T-cell (primary cell): Measurements from ENCODE around the gene THAP4. TPM values are rescaled to one million over a fixed set of nuclear protein-coding genes. Genes with fewer than 3 reads are reported as not detected.

Experiments
- ATAC-seq, 4 experiments: fragments of 200-7000 bp in 3 of 4; fragments of 150-1000 bp in 1 of 4; cut with Tn5 transposase; replicated peaks in 1 of 4; 1 replicate in 3 of 4; 2 replicates in 1 of 4; pipeline ENCODE4 v1.10.0; 2021; ENCODE audit warnings: moderate library complexity in 3 of 4, mild to moderate bottlenecking in 2 of 4, moderate number of reproducible peaks in 1 of 4
- CTCF ChIA-PET, 2 donors: fragments of 300-600 bp; sonication (Branson Sonifier 250); formaldehyde crosslinking; loops; one replicate each; lab custom pipeline; 2022; ENCODE audit warnings: antibody characterized with exemption in 2 of 2; lab: Charles Lee
- POLR2A ChIA-PET, 2 donors: fragments of 300-600 bp; sonication (Branson Sonifier 250); formaldehyde crosslinking; loops; one replicate each; lab custom pipeline; 2022; ENCODE audit warnings: antibody characterized with exemption in 2 of 2; lab: Charles Lee
- DNase-seq, 35 experiments: peaks; one replicate each; pipeline versions ENCODE4 v3.0.0 to v3.0.0-alpha.2; 2013 to 2023
- H3K27ac ChIP-seq: one replicate; pipeline ENCODE4 v1.5.1; 2013; ENCODE audit warnings: low read length
- H3K27me3 ChIP-seq, 2 experiments: replicated peaks in 1 of 2; 1 replicate in 1 of 2; 2 replicates in 1 of 2; pipeline versions ENCODE4 v1.6.1 to v1.7.0; 2013; ENCODE audit warnings: low read length in 1 of 2, mixed read lengths in 1 of 2; ENCODE audit not compliant: control insufficient read depth in 2 of 2, insufficient read depth in 2 of 2; ENCODE audit errors: extremely low read depth in 1 of 2
- H3K36me3 ChIP-seq, 2 donors: 1 replicate in 1 of 2; 2 replicates in 1 of 2; pipeline versions ENCODE4 v1.6.1 to v1.7.0; 2013; ENCODE audit warnings: low read length in 1 of 2; ENCODE audit not compliant: control insufficient read depth in 2 of 2, insufficient read depth in 1 of 2; ENCODE audit errors: extremely low read depth in 1 of 2
- H3K4me1 ChIP-seq, 2 experiments: 1 replicate in 1 of 2; 2 replicates in 1 of 2; pipeline versions ENCODE4 v1.6.1 to v1.7.0; 2013; ENCODE audit warnings: low read length in 2 of 2, mixed read lengths in 1 of 2; ENCODE audit not compliant: insufficient read depth in 2 of 2, control insufficient read depth in 1 of 2; ENCODE audit errors: extremely low read depth in 1 of 2
- H3K4me3 ChIP-seq, 2 donors: 1 replicate in 1 of 2; 2 replicates in 1 of 2; pipeline versions ENCODE4 v1.5.1 to v1.7.0; 2013; ENCODE audit warnings: mild to moderate bottlenecking in 2 of 2, low read length in 1 of 2, moderate library complexity in 1 of 2; ENCODE audit not compliant: control insufficient read depth in 1 of 2; ENCODE audit errors: extremely low read depth in 1 of 2
- H3K9me3 ChIP-seq: 2 replicates; pipeline ENCODE4 v1.7.0; 2013
- H3K27ac Mint-ChIP-seq, 2 donors: one replicate each; pipeline ENCODE4 v1.8.0; 2020 to 2021; ENCODE audit warnings: mild to moderate bottlenecking in 2 of 2, mixed read lengths in 2 of 2
- H3K27me3 Mint-ChIP-seq, 2 donors: one replicate each; pipeline ENCODE4 v1.8.0; 2021 to 2022; ENCODE audit warnings: mixed read lengths in 2 of 2
- H3K36me3 Mint-ChIP-seq: one replicate; pipeline ENCODE4 v1.8.0; 2021; ENCODE audit warnings: mixed read lengths
- H3K4me1 Mint-ChIP-seq, 3 donors: one replicate each; pipeline ENCODE4 v1.8.0; 2020 to 2022; ENCODE audit warnings: mixed read lengths in 3 of 3, mild to moderate bottlenecking in 1 of 3
- H3K4me3 Mint-ChIP-seq, 3 donors: one replicate each; pipeline ENCODE4 v1.8.0; 2020 to 2022; ENCODE audit warnings: mild to moderate bottlenecking in 3 of 3, mixed read lengths in 3 of 3, moderate library complexity in 3 of 3
- H3K9me3 Mint-ChIP-seq, 3 donors: one replicate each; pipeline ENCODE4 v1.8.0; 2020 to 2022; ENCODE audit warnings: mixed read lengths in 3 of 3
- WGBS: methylation state at CpG from one replicate; pipeline ENCODE4 v1.1.5; 2013; ENCODE audit warnings: missing lambda C conversion rate; ENCODE audit not compliant: insufficient coverage; 5-methylcytosine and 5-hydroxymethylcytosine counted together
- total RNA-seq, 35 experiments: library from RNA in 6 of 35; stranded (reverse) in 6 of 35; fragments of 120-200 nt in 1 of 35; gene quantifications; one replicate each; pipeline versions ENCODE4 v1.2.1 to v1.2.4 and lab custom pipeline; 2013 to 2026

Gene THAP4
- total RNA-seq, 5 donors from 2014 or later (not counting 1 experiment from before 2014, with no cell fraction given): 27.3 to 34.5 (median 29.7) TPM

DNA sequence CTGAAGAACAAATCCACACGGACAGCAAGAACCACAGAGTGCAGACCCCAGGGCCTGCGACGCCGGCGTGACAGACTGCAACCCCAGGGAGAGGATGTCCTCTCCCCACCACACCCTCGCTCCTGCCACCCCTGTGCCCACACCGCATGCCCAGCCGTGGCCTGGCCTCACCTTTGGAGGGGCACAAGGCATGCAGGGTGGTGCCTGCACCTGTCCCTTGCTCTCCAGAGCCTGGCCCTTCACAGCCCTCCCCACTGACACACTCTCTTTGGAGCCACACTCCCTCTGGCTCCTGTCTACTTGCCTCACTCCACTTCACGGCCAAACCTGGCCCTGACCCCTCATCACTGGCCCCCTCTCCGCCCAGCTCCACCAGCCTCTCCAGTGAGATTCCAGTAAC is 9.3 kb downstream of the THAP4 start:
- ChIA-PET CTCF (no interaction called here), POLR2A (no interaction called here)
- no peaks in the 10 kb centered on the region for H3K9me3 ChIP-seq
- WGBS: 89% methylated on average over 4 of the region's 10 CpGs
- ATAC-seq (peak in 1 of 4 experiments; percentile 17), DNase-seq (no peak)
- no peaks in the 10 kb centered on the region for H3K27me3 ChIP-seq
- no peaks in the 10 kb centered on the region for H3K4me1 ChIP-seq
- Mint-ChIP-seq H3K27me3 (no peaks in the 10 kb centered on the region), H3K9me3 (no peaks in the 10 kb centered on the region), H3K4me1 (peaks cover 9 to 23% (median 17%) of the 10 kb centered on the region in 3 donors), H3K4me3 (no peak overlapping the region), H3K36me3 (peaks cover 23% of the 10 kb centered on the region), H3K27ac (no peak overlapping the region)
- peaks cover 4 to 5% of the 10 kb centered on the region in 2 donors for H3K36me3 ChIP-seq
- no peak overlapping the region for H3K4me3 ChIP-seq
- no peak overlapping the region for H3K27ac ChIP-seq

GRCh38 chr2:241620419-241620769 is 16.6 kb downstream of the THAP4 start:
- CTCF ChIA-PET: no interaction called here
- H3K4me3 ChIP-seq: no peak overlapping the region
- H3K36me3 ChIP-seq: peaks cover 0 to 2% of the 10 kb centered on the region in 2 donors
- ATAC-seq (no peak), DNase-seq (no peak)
- peaks cover 8 to 25% of the 10 kb centered on the region in 2 experiments for H3K4me1 ChIP-seq
- no peaks in the 10 kb centered on the region for H3K9me3 ChIP-seq
- no peaks in the 10 kb centered on the region for H3K27me3 Mint-ChIP-seq
- no peak overlapping the region for H3K27ac ChIP-seq
- peaks cover 11% of the 10 kb centered on the region for H3K36me3 Mint-ChIP-seq
- POLR2A ChIA-PET: interaction anchor here in 1 of 2 donors (0.5 kb wide), 1 partner anchor 16 kb away, joined by 4 read pairs; no protein-coding TSS in a partner anchor
- no peaks in the 10 kb centered on the region for H3K9me3 Mint-ChIP-seq
- H3K4me3 Mint-ChIP-seq: no peak overlapping the region
- H3K27me3 ChIP-seq: no peaks in the 10 kb centered on the region
- H3K27ac Mint-ChIP-seq: peak overlapping the region; percentile 17 to 46
- H3K4me1 Mint-ChIP-seq: peaks cover 31 to 46% (median 34%) of the 10 kb centered on the region in 3 donors
- WGBS: 31% methylated on average over 2 of the region's 6 CpGs

GRCh38 chr2:241619597-241620418 is 17.1 kb downstream of the THAP4 start:
- Histone ChIP-seq H3K4me1 (peaks cover 8 to 25% of the 10 kb centered on the region in 2 experiments), H3K4me3 (no peak overlapping the region), H3K9me3 (no peaks in the 10 kb centered on the region), H3K27me3 (no peaks in the 10 kb centered on the region), H3K27ac (no peak overlapping the region), H3K36me3 (peaks cover 0 to 2% of the 10 kb centered on the region in 2 donors)
- Mint-ChIP-seq H3K27me3 (no peaks in the 10 kb centered on the region), H3K36me3 (peaks cover 11% of the 10 kb centered on the region), H3K9me3 (no peaks in the 10 kb centered on the region), H3K4me1 (peaks cover 31 to 51% (median 34%) of the 10 kb centered on the region in 3 donors), H3K27ac (peak overlapping the region in 1 of 2 donors; percentile 52), H3K4me3 (no peak overlapping the region)
- DNase-seq (no peak), ATAC-seq (no peak)
- ChIA-PET POLR2A (interaction anchor here in 1 of 2 donors (0.5 kb wide), 1 partner anchor 16 kb away, joined by 4 read pairs; no protein-coding TSS in a partner anchor), CTCF (no interaction called here)
- WGBS: 70% methylated on average over 20 of the region's 20 CpGs

DNA sequence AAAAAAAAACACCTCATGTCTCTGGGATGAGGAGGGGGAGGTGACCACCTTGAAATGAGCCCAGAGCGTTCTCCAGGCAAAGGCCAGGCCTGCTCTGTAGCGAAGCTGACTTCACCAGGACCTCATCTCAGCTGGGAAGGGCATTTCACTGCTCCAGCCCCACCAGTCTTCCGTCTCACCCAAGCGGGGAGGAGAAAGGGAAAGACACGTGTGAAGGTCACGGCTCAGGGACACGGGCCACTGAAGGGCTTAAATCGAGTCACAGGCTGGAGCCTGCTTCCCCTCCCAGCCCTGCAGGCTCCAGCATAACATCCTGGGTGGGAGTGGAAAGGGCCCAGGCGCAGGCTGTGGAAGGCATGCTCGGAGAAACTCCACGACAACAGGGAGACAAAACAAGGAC is 18.1 kb downstream of the THAP4 start:
- Histone ChIP-seq H3K9me3 (no peaks in the 10 kb centered on the region), H3K27me3 (no peaks in the 10 kb centered on the region), H3K27ac (no peak overlapping the region), H3K4me1 (peaks cover 8 to 25% of the 10 kb centered on the region in 2 experiments), H3K36me3 (peaks cover 0 to 2% of the 10 kb centered on the region in 2 donors), H3K4me3 (no peak overlapping the region)
- CTCF ChIA-PET: no interaction called here
- peak overlapping the region in 1 of 3 donors; percentile 79 for H3K4me3 Mint-ChIP-seq
- WGBS: 100% methylated on average over 6 of the region's 11 CpGs
- POLR2A ChIA-PET: interaction anchor here in 1 of 2 donors (1.3 kb wide), 1 partner anchor 19 kb away, joined by 4 read pairs; the partner anchor contains the start of gene ATG4B
- H3K27ac Mint-ChIP-seq: peak overlapping the region in 1 of 2 donors; percentile 95
- no peaks in the 10 kb centered on the region for H3K27me3 Mint-ChIP-seq
- peaks cover 31 to 52% (median 34%) of the 10 kb centered on the region in 3 donors for H3K4me1 Mint-ChIP-seq
- ATAC-seq (no peak), DNase-seq (no peak)
- no peaks in the 10 kb centered on the region for H3K9me3 Mint-ChIP-seq
- peaks cover 11% of the 10 kb centered on the region for H3K36me3 Mint-ChIP-seq

DNA sequence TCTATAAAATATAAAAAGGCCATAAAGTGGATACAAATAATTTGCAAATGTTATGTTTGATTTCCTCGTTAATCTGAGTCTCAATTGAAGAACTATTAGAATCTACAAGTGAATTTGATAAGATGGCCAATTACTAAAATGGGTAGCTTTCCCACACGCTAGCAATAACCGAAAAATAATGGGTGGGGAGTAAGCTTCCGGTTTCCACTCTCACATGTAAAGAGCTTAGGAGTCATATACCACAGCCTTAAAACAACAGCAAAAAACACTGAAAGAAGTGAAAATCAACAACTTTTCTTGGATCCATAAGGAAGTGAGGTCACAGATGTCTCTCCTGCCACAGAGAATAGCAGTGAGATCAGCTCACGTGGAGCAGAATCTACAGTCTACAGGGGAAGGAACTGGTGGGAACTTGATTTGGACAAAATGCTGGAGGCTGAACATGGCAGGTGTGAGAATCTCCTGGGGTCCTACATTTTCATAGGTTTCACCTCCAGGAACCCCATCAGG is 18.6 kb downstream of the THAP4 start:
- ATAC-seq: no peak
- WGBS: 80% methylated on average over 1 of the region's 5 CpGs
- H3K27ac ChIP-seq: peak overlapping the region; percentile 68

DNA sequence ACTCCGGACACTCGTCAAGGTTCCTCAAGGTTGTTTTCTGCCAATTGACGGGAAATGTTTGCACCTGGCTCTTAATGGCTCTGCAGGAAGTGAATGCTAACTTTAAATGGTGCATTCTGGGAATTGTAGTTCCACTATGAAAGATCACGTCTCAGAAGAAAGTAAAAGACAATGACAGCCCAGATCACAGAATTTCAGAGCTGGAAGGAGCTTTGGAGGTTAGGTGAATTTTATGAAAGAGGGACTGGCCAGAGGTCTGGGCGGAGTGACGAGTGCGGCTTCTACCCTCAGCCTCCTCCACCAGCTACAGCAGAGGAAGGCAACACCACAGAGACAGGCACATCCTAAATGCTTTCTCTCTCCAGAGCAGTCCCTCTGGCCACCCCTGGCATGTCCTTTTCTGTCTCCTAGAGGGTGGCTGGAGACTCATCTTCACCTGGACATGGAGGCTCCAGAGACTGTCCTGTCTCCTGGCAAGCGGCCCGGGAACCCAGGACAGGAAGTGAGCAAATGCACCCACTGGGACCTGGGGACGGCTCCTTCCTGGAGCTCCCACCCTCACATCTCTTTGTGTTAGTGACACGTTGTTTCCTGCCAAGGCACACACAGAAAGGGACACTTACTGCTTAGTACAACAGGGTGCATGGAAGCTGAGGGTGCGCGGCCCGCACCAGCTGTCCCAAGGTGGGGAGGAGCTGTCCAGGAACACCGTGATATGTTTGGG is 19.4 kb downstream of the THAP4 start:
- H3K4me3 Mint-ChIP-seq: peak overlapping the region; percentile 79 to 86 (median 86)

More for the DNA sequence above, 18.6 kb downstream of the THAP4 start:
- Histone ChIP-seq H3K4me1 (peaks cover 8 to 25% of the 10 kb centered on the region in 2 experiments), H3K36me3 (peaks cover 0 to 2% of the 10 kb centered on the region in 2 donors), H3K9me3 (no peaks in the 10 kb centered on the region), H3K27me3 (no peaks in the 10 kb centered on the region), H3K4me3 (no peak overlapping the region)
- no peak for DNase-seq
- POLR2A ChIA-PET: interaction anchor here in 1 of 2 donors (1.3 kb wide), 1 partner anchor 19 kb away, joined by 4 read pairs; the partner anchor contains the start of gene ATG4B
- Mint-ChIP-seq H3K27ac (peak overlapping the region; percentile 95), H3K4me3 (peak overlapping the region; percentile 55 to 86 (median 79)), H3K4me1 (peaks cover 31 to 52% (median 34%) of the 10 kb centered on the region in 3 donors), H3K9me3 (no peaks in the 10 kb centered on the region), H3K36me3 (peaks cover 11% of the 10 kb centered on the region), H3K27me3 (no peaks in the 10 kb centered on the region)
- CTCF ChIA-PET: no interaction called here

More for the DNA sequence above, 19.4 kb downstream of the THAP4 start:
- peaks cover 8 to 25% of the 10 kb centered on the region in 2 experiments for H3K4me1 ChIP-seq
- peaks cover 0 to 5% of the 10 kb centered on the region in 2 donors for H3K36me3 ChIP-seq
- Mint-ChIP-seq H3K27me3 (no peaks in the 10 kb centered on the region), H3K4me1 (peaks cover 31 to 52% (median 35%) of the 10 kb centered on the region in 3 donors), H3K36me3 (peaks cover 11% of the 10 kb centered on the region), H3K9me3 (no peaks in the 10 kb centered on the region), H3K27ac (peak overlapping the region; percentile 95)
- ATAC-seq: peak; percentile 82 to 88 (median 84)
- ChIA-PET POLR2A (interaction anchor here in 1 of 2 donors (1.3 kb wide), 1 partner anchor 20 kb away, joined by 4 read pairs; the partner anchor contains the start of gene ATG4B), CTCF (no interaction called here)
- peak overlapping the region; percentile 68 for H3K27ac ChIP-seq
- no peaks in the 10 kb centered on the region for H3K27me3 ChIP-seq
- DNase-seq: peak in 11 of 35 experiments; percentile 18 to 79 (median 33)
- H3K9me3 ChIP-seq: no peaks in the 10 kb centered on the region
- 19% methylated on average over 7 of the region's 15 CpGs for WGBS
- H3K4me3 ChIP-seq: peak overlapping the region; percentile 58 to 59
